Brain microvascular endothelial cell (primary cell): ENCODE measurements around the gene SPATA32.

Experiments used
- DNase-seq: peaks from one replicate; pipeline ENCODE4 v3.0.0-alpha.2; 2020
- H3K27ac ChIP-seq: fragments of 250-450 bp; sonication (Bioruptor Pico); 2 replicates; pipeline ENCODE4 v1.5.1; 2020; ENCODE audit warnings: mild to moderate bottlenecking, moderate library complexity
- H3K27me3 ChIP-seq: fragments of 250-450 bp; sonication (Bioruptor Pico); replicated peaks from 2 replicates; pipeline ENCODE4 v1.5.1; 2020; ENCODE audit warnings: mild to moderate bottlenecking
- H3K36me3 ChIP-seq: fragments of 250-450 bp; sonication (Bioruptor Pico); replicated peaks from 2 replicates; pipeline ENCODE4 v1.5.1; 2020; ENCODE audit warnings: mild to moderate bottlenecking
- H3K4me3 ChIP-seq: 2 replicates; pipeline ENCODE4 v1.5.1; 2011; ENCODE audit warnings: low read depth, mild to moderate bottlenecking, control low read depth, low read length, moderate library complexity
- in situ Hi-C: cut with HindIII; loops from 2 replicates; pipeline ENCODE4 v1.10.0; 2017; ENCODE audit warnings: low sequenced_read_pairs, low pct_ligation_motif_present
- TF ChIP-seq, protein P1 (sequence below): IDR thresholded peaks from 2 replicates; pipeline ENCODE4 v1.5.1; 2011; ENCODE audit warnings: low read depth, mild to moderate bottlenecking, moderate library complexity, low read length, control low read depth, inconsistent platforms; ENCODE audit errors: missing control alignments

SPATA32 gene

DNA sequence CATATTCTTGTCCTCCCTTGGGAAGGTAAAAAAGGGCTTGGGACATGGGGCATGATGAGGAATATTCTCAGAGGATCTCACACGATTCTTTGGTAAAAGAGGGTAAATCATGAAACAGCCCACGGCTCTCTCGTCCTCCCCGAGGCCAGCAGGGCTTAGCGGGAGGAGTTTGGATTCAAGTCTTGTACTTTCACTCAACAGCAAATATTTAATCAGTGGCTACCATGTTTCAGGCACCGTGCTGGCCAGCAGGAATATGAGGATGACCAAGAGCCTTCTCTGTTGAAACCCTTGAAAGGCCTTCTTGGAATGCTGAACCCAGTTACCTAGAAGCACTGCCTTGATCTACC, 46.1 kb upstream of the SPATA32 start:
- peak overlapping the region; percentile 73 for H3K27ac ChIP-seq
- no peak for DNase-seq
- no peak overlapping the region for H3K4me3 ChIP-seq
- no peaks in the 10 kb centered on the region for H3K27me3 ChIP-seq
- in situ Hi-C loops = no loop called here
- peaks cover 42% of the 10 kb centered on the region for H3K36me3 ChIP-seq
- TF ChIP-seq, protein P1, sequence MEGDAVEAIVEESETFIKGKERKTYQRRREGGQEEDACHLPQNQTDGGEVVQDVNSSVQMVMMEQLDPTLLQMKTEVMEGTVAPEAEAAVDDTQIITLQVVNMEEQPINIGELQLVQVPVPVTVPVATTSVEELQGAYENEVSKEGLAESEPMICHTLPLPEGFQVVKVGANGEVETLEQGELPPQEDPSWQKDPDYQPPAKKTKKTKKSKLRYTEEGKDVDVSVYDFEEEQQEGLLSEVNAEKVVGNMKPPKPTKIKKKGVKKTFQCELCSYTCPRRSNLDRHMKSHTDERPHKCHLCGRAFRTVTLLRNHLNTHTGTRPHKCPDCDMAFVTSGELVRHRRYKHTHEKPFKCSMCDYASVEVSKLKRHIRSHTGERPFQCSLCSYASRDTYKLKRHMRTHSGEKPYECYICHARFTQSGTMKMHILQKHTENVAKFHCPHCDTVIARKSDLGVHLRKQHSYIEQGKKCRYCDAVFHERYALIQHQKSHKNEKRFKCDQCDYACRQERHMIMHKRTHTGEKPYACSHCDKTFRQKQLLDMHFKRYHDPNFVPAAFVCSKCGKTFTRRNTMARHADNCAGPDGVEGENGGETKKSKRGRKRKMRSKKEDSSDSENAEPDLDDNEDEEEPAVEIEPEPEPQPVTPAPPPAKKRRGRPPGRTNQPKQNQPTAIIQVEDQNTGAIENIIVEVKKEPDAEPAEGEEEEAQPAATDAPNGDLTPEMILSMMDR = no peak

DNA sequence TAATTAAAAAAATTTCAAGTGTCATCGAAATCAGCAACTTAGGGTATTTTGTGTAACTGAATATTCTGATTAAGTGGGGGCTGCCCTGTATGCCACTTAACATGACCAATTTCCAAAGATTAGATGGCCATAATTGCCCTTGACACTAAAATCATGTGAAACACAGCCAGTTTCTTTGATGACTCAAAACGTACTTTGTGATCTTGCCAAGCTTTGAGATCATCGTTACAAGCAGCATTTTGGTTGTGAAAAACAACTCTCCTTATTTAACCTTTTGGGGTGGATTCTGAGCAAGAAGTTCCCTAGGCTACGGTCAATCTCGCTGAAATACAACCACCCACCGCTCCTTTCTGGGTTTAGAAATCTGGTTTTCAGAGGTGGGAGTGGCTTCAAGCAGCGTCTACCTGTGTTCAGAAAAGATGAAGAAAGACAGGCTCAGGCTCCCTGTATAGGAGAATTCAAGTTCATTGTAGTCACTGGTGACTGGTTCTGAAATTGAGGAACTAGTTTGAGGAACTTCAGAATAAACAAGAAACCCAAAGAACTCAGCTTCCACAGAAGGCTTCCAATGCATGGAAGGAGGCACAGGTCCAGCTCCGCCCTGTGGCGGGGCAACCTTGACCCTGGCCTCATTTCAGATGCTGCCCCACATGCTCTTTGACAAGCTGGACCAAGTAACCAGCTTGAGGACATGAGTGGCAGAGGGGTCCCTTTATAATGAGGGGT, 45.6 kb upstream of the SPATA32 start:
- H3K4me3 ChIP-seq = no peak overlapping the region

DNA sequence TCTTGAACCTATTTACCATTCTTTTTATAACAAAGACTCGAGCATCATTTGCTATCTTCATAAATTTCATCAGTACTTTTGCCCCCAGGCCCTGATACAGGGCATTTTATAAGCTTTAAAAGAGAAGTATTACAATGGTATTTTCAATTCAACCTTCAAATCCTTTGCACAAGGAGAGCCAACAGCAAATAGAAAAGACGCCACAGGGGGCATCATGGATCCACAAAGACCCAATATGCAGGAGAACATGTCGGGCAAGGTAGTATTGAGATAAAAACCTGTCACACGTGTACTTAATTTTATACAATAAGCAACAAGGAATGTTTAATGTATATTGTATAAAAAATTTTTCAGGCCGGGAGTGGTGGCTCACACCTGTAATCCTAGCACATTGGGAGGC, 44.7 kb upstream of the SPATA32 start:
- no peak for DNase-seq
- TF ChIP-seq, protein P1 = peak; percentile 32
- Histone ChIP-seq H3K27ac (peak overlapping the region; percentile 73), H3K4me3 (no peak overlapping the region), H3K36me3 (peaks cover 38% of the 10 kb centered on the region), H3K27me3 (no peaks in the 10 kb centered on the region)
- in situ Hi-C loops = no loop called here

More for the DNA sequence above, 45.6 kb upstream of the SPATA32 start:
- peak; percentile 77 for DNase-seq
- Histone ChIP-seq H3K36me3 (peaks cover 42% of the 10 kb centered on the region), H3K27ac (peak overlapping the region; percentile 73), H3K27me3 (no peaks in the 10 kb centered on the region)
- in situ Hi-C loops = no loop called here
- TF ChIP-seq, protein P1 = no peak

DNA sequence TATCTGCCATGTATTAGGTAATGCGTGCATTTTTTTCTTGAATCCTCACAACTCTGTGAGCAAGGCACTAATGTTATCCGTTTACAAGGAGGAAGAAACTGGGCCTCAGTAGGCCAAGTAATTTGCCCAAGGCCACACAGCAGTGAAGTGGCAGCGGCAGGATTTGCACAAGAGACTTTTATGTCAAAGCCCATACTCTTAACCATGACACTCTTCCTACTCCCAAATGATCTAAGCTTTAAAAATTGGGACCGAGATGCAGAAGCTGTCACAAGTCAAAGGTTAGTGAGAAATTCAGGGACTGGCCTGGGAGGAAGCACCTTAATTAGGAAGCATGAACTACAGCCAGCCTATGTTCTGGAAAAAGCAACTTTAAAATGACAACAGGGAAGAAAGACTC, 44.2 kb upstream of the SPATA32 start:
- in situ Hi-C loops = no loop called here
- no peak overlapping the region for H3K4me3 ChIP-seq
- DNase-seq = no peak
- H3K36me3 ChIP-seq = peaks cover 32% of the 10 kb centered on the region
- no peaks in the 10 kb centered on the region for H3K27me3 ChIP-seq
- H3K27ac ChIP-seq = peak overlapping the region; percentile 53
- TF ChIP-seq, protein P1 = no peak

DNA sequence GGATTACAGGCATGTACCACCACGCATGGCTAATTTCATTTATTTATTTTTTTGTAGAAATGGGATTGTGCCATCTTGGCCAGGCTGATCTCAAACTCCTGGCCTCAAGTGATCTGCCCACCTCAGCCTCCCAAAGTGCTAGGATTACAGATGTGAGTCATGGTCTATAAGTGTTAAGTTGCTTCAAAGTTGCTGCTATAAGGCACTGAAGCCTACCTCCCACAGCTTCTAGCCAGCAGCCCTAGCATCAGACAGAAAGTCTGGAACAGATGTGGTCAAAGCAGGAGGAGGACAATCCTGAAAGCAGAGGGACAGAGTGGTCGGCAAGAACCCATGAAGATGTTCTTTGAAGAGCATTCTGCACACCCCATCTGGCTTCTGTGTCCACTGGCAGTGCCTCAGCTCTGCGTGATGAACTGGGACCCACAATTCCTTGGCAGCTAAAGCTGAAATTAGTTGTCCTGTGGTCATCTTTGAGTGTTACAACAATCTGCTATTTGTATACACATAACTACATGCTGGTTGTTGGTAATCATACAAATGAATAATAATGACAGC, 43.7 kb upstream of the SPATA32 start:
- in situ Hi-C loops = no loop called here
- TF ChIP-seq, protein P1 = no peak
- Histone ChIP-seq H3K4me3 (no peak overlapping the region), H3K27ac (peak overlapping the region; percentile 53), H3K27me3 (no peaks in the 10 kb centered on the region), H3K36me3 (peaks cover 29% of the 10 kb centered on the region)
- peak; percentile 71 for DNase-seq
